Adrenal gland (tissue), 5 donors: ENCODE measurements around the gene WDR1.

Experiments used
- CTCF ChIP-seq, 6 experiments: fragments of 450-650 bp in 4 of 6; fragments of 200-600 bp in 2 of 6; sonication (generic) in 1 of 6; IDR thresholded peaks; 1 replicate in 5 of 6; 2 replicates in 1 of 6; pipeline versions ENCODE4 v1.5.1 to v1.8.0; 2016 to 2021; ENCODE audit warnings: antibody characterized with exemption in 6 of 6, mild to moderate bottlenecking in 2 of 6, moderate library complexity in 1 of 6
- POLR2A ChIP-seq, 2 donors: fragments of 450-650 bp; IDR thresholded peaks; one replicate each; pipeline ENCODE4 v1.6.1; 2017; ENCODE audit warnings: antibody characterized with exemption in 2 of 2, mild to moderate bottlenecking in 2 of 2, moderate library complexity in 1 of 2
- donor health status: DM: no; HTN: no; CAD: no.

GRCh38 chr4:10030972-10031667, 85.5 kb downstream of the WDR1 start:
- TF ChIP-seq CTCF (IDR thresholded peaks at IDR 0.05), result no peak
- no peak for TF ChIP-seq POLR2A (IDR thresholded peaks at IDR 0.05)
